ENCODE measurements around the gene C2CD4D. TPM values are rescaled to one million over a fixed set of nuclear protein-coding genes. Genes with fewer than 3 reads are reported as not detected.

Gene C2CD4D
- total RNA-seq, 1 experiment from 2014 or later = 1.4 TPM

DNA sequence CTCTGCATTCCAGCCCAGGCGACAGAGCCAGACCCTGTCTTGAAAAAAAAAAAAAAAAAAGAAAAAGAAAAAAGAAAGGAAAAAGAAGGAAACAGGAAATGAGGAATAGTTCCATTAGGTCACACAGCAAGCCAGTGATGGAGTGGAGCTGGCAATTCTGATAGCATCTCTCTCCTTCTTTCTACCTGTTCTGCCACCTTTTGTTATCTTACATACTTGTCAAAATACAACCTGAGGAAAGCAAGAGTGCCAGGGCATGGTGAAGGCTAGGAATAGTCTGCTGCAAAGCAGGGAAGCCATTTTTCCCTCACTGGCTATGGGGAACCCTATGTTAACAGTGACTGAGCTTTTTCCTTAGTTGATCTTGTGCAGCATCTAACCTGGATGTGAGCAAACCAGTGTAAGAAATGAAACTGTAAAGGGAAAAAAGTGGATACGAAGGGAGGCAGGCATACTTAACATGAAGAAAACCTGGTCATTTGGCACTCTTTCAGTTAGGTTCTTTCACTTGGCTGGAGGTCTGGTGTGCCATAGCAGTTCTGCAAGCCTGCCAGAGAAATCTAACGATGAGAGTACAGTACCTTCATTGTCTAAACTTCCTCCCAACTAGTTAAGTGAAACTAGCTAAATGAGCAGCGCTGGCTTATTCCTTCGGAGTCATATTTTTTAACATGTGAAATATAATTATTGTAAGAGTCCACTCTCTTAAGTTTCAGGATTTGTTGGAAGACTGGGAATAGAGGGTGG, 31.8 kb upstream of the C2CD4D start:
- no peak overlapping the region for H2AFZ ChIP-seq
- peaks cover 13% of the 10 kb centered on the region; the same call in 1 of the 2 replicates for H3K36me3 ChIP-seq (ENCODE audit: low read depth)
- intact Hi-C loops (cut with micrococcal nuclease; ENCODE audit: unreplicated experiment) = no loop called here
- H3K4me3 ChIP-seq = no peak overlapping the region
- H3K4me1 ChIP-seq (replicated peaks; ENCODE audit: insufficient read depth) = peaks cover 8% of the 10 kb centered on the region
- peaks cover 18% of the 10 kb centered on the region; the same call in 1 of the 2 replicates for H3F3A ChIP-seq (ENCODE audit: insufficient read depth, low read depth)
- no peak overlapping the region for H3K27ac ChIP-seq
- no peaks in the 10 kb centered on the region for H3K27me3 ChIP-seq (ENCODE audit: insufficient read depth, low read depth)
- DNase-seq = no peak
- H3K9me3 ChIP-seq (ENCODE audit: insufficient read depth, low read depth) = no peaks in the 10 kb centered on the region
- no peak overlapping the region for H3K4me2 ChIP-seq
- H3K9me2 ChIP-seq (ENCODE audit: insufficient read depth) = no peaks in the 10 kb centered on the region
- no peaks in the 10 kb centered on the region for H3K79me2 ChIP-seq (ENCODE audit: low read depth)
- no peaks in the 10 kb centered on the region for H4K20me1 ChIP-seq (ENCODE audit: insufficient read depth)
- POLR2A ChIA-PET (ENCODE audit: unreplicated experiment) = no interaction called here
- no TSS peak for BruUV-seq (replicated peaks)
- CTCF ChIA-PET = interaction anchor here (0.6 to 0.7 kb wide), 2 partner anchors 26 to 42 kb away, joined by 4 to 9 read pairs; no protein-coding TSS in a partner anchor
- TF ChIP-seq EZH2 (IDR thresholded peaks at IDR 0.05; ENCODE audit: low read depth) = no peak
- TF ChIP-seq, protein P1, sequence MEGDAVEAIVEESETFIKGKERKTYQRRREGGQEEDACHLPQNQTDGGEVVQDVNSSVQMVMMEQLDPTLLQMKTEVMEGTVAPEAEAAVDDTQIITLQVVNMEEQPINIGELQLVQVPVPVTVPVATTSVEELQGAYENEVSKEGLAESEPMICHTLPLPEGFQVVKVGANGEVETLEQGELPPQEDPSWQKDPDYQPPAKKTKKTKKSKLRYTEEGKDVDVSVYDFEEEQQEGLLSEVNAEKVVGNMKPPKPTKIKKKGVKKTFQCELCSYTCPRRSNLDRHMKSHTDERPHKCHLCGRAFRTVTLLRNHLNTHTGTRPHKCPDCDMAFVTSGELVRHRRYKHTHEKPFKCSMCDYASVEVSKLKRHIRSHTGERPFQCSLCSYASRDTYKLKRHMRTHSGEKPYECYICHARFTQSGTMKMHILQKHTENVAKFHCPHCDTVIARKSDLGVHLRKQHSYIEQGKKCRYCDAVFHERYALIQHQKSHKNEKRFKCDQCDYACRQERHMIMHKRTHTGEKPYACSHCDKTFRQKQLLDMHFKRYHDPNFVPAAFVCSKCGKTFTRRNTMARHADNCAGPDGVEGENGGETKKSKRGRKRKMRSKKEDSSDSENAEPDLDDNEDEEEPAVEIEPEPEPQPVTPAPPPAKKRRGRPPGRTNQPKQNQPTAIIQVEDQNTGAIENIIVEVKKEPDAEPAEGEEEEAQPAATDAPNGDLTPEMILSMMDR (conservative IDR thresholded peaks at IDR 0.05) = no peak

DNA sequence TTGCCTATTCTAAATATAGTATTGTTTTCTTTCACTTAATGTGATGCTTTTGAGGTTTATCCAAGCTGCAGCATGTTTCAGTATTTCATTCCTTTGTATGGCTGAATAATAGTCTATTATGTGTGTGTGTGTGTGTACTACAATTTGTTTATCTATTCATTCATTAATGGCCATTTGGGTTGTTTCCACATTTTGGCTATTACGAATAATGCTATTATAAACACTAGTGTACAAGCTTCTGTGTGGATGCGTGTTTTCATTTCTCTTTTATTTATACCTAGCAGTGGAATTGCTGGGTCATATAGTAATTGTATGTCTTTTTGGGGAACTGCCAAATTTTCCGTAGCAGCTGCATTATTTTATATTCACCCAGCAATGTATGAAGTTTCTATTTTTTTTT, 28.9 kb upstream of the C2CD4D start:
- intact Hi-C loops (cut with micrococcal nuclease; ENCODE audit: unreplicated experiment) = no loop called here
- no peak overlapping the region for H3K4me3 ChIP-seq
- H3K36me3 ChIP-seq (ENCODE audit: low read depth) = peaks cover 3% of the 10 kb centered on the region; the same call in 1 of the 2 replicates
- H3K4me1 ChIP-seq (replicated peaks; ENCODE audit: insufficient read depth) = peaks cover 8% of the 10 kb centered on the region
- ChIA-PET POLR2A (ENCODE audit: unreplicated experiment) (no interaction called here), CTCF (no interaction called here)
- H3F3A ChIP-seq (ENCODE audit: insufficient read depth, low read depth) = peaks cover 18% of the 10 kb centered on the region; the same call in 1 of the 2 replicates
- H3K9me3 ChIP-seq (ENCODE audit: insufficient read depth, low read depth) = no peaks in the 10 kb centered on the region
- TF ChIP-seq, protein P1 (conservative IDR thresholded peaks at IDR 0.05) = no peak
- no peak for TF ChIP-seq EZH2 (IDR thresholded peaks at IDR 0.05; ENCODE audit: low read depth)
- H2AFZ ChIP-seq = no peak overlapping the region
- no peak for DNase-seq
- H3K9me2 ChIP-seq (ENCODE audit: insufficient read depth) = no peaks in the 10 kb centered on the region
- no peaks in the 10 kb centered on the region for H4K20me1 ChIP-seq (ENCODE audit: insufficient read depth)
- H3K4me2 ChIP-seq = no peak overlapping the region
- H3K79me2 ChIP-seq (ENCODE audit: low read depth) = no peaks in the 10 kb centered on the region
- no peak overlapping the region for H3K27ac ChIP-seq
- no peaks in the 10 kb centered on the region for H3K27me3 ChIP-seq (ENCODE audit: insufficient read depth, low read depth)
- BruUV-seq (replicated peaks) = no TSS peak

DNA sequence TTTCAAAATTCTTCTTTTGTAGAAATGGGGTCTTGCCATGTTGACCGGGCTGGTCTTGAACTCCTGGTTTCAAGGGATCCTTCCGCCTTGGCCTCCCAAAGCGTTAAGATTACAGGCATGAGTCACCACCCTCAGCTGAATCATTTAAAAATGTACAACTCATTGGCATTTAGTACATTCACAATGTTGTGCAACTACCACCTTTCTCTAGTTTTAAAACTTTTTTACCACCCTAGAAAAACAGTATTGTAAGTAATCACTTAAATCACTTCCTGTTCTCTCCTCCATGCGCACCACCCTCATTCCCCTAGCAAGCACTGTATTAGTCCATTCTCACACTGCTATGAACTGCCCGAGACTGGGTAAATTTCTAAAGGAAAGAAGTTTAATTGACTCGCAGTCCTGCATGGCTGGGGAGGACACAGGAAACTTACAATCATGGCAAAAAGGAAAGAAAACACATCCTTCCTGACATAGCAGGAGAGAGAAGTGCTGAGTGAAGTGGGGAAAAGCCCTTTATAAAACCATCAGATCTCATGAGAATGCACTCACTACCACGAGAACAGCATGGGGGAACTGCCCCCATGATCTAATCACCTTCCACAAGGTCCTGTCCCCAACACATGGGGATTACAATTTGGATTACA, 28.3 kb upstream of the C2CD4D start:
- no peaks in the 10 kb centered on the region for H3K27me3 ChIP-seq (ENCODE audit: insufficient read depth, low read depth)
- H3K9me2 ChIP-seq (ENCODE audit: insufficient read depth) = no peaks in the 10 kb centered on the region
- peak in 1 of 2 experiments; percentile 55 for DNase-seq
- no peak overlapping the region for H3K4me3 ChIP-seq
- no peak overlapping the region for H2AFZ ChIP-seq
- no peaks in the 10 kb centered on the region for H4K20me1 ChIP-seq (ENCODE audit: insufficient read depth)
- TF ChIP-seq, protein P1 (conservative IDR thresholded peaks at IDR 0.05) = no peak
- TF ChIP-seq EZH2 (IDR thresholded peaks at IDR 0.05; ENCODE audit: low read depth) = no peak
- no peak overlapping the region for H3K4me2 ChIP-seq
- peaks cover 18% of the 10 kb centered on the region; the same call in 1 of the 2 replicates for H3F3A ChIP-seq (ENCODE audit: insufficient read depth, low read depth)
- H3K79me2 ChIP-seq (ENCODE audit: low read depth) = no peaks in the 10 kb centered on the region
- POLR2A ChIA-PET (ENCODE audit: unreplicated experiment) = no interaction called here
- H3K4me1 ChIP-seq (replicated peaks; ENCODE audit: insufficient read depth) = peaks cover 8% of the 10 kb centered on the region
- no peak overlapping the region for H3K27ac ChIP-seq
- no peaks in the 10 kb centered on the region for H3K36me3 ChIP-seq (ENCODE audit: low read depth)
- CTCF ChIA-PET = no interaction called here
- no TSS peak for BruUV-seq (replicated peaks)
- H3K9me3 ChIP-seq (ENCODE audit: insufficient read depth, low read depth) = no peaks in the 10 kb centered on the region
- intact Hi-C loops (cut with micrococcal nuclease; ENCODE audit: unreplicated experiment) = no loop called here
